Measurements from ENCODE around the gene MARCHF2. TPM values are rescaled to one million over a fixed set of nuclear protein-coding genes. Genes with fewer than 3 reads are reported as not detected.

Gene MARCHF2
- total and polyA plus RNA-seq, 2 donors (not counting 3 experiments of a cell fraction or from before 2014, with no cell fraction given) = 43.5 to 91.9 TPM

DNA sequence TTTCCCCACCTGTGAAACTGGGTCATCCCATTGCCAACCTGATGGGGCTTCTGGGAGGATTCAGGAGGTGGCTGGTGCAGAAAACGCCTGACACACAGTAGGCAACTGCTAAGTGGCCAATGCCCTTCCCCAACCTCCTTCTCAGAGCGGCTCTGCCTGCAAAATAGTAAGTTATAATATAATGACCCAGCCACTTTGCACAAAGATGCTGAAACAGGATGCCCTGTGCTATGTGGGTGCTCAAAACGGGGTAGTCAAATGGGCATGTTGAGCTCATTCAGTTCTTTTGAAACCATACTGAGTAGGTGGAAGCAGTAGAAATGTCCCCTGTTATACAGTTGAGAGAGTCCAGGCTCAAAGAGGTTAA, 507 bp downstream of the MARCHF2 start:
- H3K4me3 ChIP-seq (replicated peaks in 1 of 3; ENCODE audit: insufficient read depth in 1 of 3, low read depth in 1 of 3, low read length in 3 of 3) = peak overlapping the region; percentile 55 to 72 (median 57)
- H3K9me1 ChIP-seq (replicated peaks; ENCODE audit: control insufficient read depth, extremely low read depth, insufficient read depth, low read length) = no peaks in the 10 kb centered on the region
- no peak for FAIRE-seq
- H3K36me3 ChIP-seq (ENCODE audit: control insufficient read depth in 2 of 2, extremely low read depth in 1 of 2, insufficient read depth in 2 of 2, low read length in 2 of 2) = no peaks in the 10 kb centered on the region
- no TSS peak for BruUV-seq (replicated peaks)
- dilution Hi-C loops (cut with MboI; ENCODE audit: extremely low pct_ligation_motif_present, low sequenced_read_pairs) (no loop called here), intact Hi-C loops (cut with micrococcal nuclease) (loop anchor here (1.0 to 2.0 kb wide), 4 partner anchors 11 to 93 kb away; partner anchors contain the start of genes HNRNPM and RAB11B)
- DNase-seq (ENCODE audit: low read depth, low spot score) = no peak
- H3K27ac ChIP-seq (ENCODE audit: insufficient read depth, low read depth, low read length) = peak overlapping the region; percentile 69
- H3K4me2 ChIP-seq (ENCODE audit: insufficient read depth, low read length) = peak overlapping the region; percentile 39
- no peaks in the 10 kb centered on the region for H4K20me1 ChIP-seq (replicated peaks; ENCODE audit: control insufficient read depth, extremely low read depth, insufficient read depth, low read length)
- CTCF ChIA-PET = interaction anchor here (0.7 to 6.2 kb wide), 19 partner anchors 9 to 113 kb away, joined by 3 to 65 read pairs (median 7); partner anchors contain the start of genes HNRNPM and RAB11B
- peak overlapping the region; percentile 82 for H3K9ac ChIP-seq (replicated peaks; ENCODE audit: extremely low read depth, insufficient read depth, low read length)
- POLR2A ChIA-PET = interaction anchor here (0.6 to 2.0 kb wide), 6 partner anchors 10 to 100 kb away, joined by 3 to 11 read pairs (median 6); partner anchors contain the start of genes HNRNPM, NDUFA7, RAB11B and RPS28
- TF ChIP-seq GATA2 (IDR thresholded peaks at IDR 0.05; ENCODE audit: insufficient read depth, insufficient read length, low read depth, low read length) = no peak
- TF ChIP-seq MYC (IDR thresholded peaks at IDR 0.05; ENCODE audit: low read depth, low read length) = no peak
- H3K27me3 ChIP-seq (ENCODE audit: control insufficient read depth in 2 of 2, insufficient read depth in 2 of 2, low read length in 2 of 2) = no peaks in the 10 kb centered on the region
- H3K9me3 ChIP-seq (replicated peaks; ENCODE audit: control insufficient read depth, insufficient read depth, low read length) = no peaks in the 10 kb centered on the region
- H3K4me1 ChIP-seq (ENCODE audit: control insufficient read depth, extremely low read depth, insufficient read depth, low read length) = peaks cover 9% of the 10 kb centered on the region
- H3K79me2 ChIP-seq (ENCODE audit: control insufficient read depth, insufficient read depth, low read length) = no peaks in the 10 kb centered on the region
- H2AFZ ChIP-seq (ENCODE audit: low read depth, low read length) = peak overlapping the region; percentile 67

DNA sequence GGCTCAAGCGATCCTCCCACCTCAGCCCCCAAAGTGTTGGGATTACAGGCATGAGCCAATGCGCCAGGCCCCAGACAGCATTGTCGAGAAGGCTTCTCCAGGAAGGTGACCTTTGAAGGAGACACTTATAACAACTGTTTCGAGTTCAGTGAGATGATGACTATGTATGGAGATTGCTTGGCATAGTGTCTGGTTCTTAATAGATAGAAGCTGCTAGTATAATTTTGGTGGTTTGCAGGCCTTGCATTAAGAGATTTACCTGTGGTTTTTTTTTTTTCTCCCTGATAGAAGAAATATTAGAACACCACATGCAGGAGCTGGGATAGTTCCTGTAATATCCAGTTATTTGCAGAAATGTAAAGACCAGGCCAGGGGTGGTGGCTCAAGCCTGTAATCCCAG, 3.7 kb downstream of the MARCHF2 start:
- ChIA-PET POLR2A (interaction anchor here (0.8 kb wide), 1 partner anchor 78 kb away, joined by 4 read pairs; no protein-coding TSS in a partner anchor), CTCF (interaction anchor here (1.8 to 1.9 kb wide), 2 partner anchors 63 to 69 kb away, joined by 4 to 9 read pairs; no protein-coding TSS in a partner anchor)
- intact Hi-C loops (cut with micrococcal nuclease) (no loop called here), dilution Hi-C loops (cut with MboI; ENCODE audit: extremely low pct_ligation_motif_present, low sequenced_read_pairs) (no loop called here)
- Histone ChIP-seq H3K79me2 (ENCODE audit: control insufficient read depth, insufficient read depth, low read length) (no peaks in the 10 kb centered on the region), H2AFZ (ENCODE audit: low read depth, low read length) (no peak overlapping the region), H3K9me3 (replicated peaks; ENCODE audit: control insufficient read depth, insufficient read depth, low read length) (no peaks in the 10 kb centered on the region), H3K27ac (ENCODE audit: insufficient read depth, low read depth, low read length) (no peak overlapping the region), H4K20me1 (replicated peaks; ENCODE audit: control insufficient read depth, extremely low read depth, insufficient read depth, low read length) (no peaks in the 10 kb centered on the region), H3K9ac (replicated peaks; ENCODE audit: extremely low read depth, insufficient read depth, low read length) (no peak overlapping the region), H3K27me3 (ENCODE audit: control insufficient read depth in 2 of 2, insufficient read depth in 2 of 2, low read length in 2 of 2) (no peaks in the 10 kb centered on the region), H3K4me2 (ENCODE audit: insufficient read depth, low read length) (no peak overlapping the region), H3K4me1 (ENCODE audit: control insufficient read depth, extremely low read depth, insufficient read depth, low read length) (peaks cover 5% of the 10 kb centered on the region), H3K4me3 (replicated peaks in 1 of 3; ENCODE audit: insufficient read depth in 1 of 3, low read depth in 1 of 3, low read length in 3 of 3) (no peak overlapping the region), H3K9me1 (replicated peaks; ENCODE audit: control insufficient read depth, extremely low read depth, insufficient read depth, low read length) (no peaks in the 10 kb centered on the region), H3K36me3 (ENCODE audit: control insufficient read depth in 2 of 2, extremely low read depth in 1 of 2, insufficient read depth in 2 of 2, low read length in 2 of 2) (peaks cover 0 to 4% of the 10 kb centered on the region in 2 experiments)
- DNase-seq (ENCODE audit: low read depth, low spot score) (no peak), FAIRE-seq (no peak)
- BruUV-seq (replicated peaks) = no TSS peak
- TF ChIP-seq, protein P1, sequence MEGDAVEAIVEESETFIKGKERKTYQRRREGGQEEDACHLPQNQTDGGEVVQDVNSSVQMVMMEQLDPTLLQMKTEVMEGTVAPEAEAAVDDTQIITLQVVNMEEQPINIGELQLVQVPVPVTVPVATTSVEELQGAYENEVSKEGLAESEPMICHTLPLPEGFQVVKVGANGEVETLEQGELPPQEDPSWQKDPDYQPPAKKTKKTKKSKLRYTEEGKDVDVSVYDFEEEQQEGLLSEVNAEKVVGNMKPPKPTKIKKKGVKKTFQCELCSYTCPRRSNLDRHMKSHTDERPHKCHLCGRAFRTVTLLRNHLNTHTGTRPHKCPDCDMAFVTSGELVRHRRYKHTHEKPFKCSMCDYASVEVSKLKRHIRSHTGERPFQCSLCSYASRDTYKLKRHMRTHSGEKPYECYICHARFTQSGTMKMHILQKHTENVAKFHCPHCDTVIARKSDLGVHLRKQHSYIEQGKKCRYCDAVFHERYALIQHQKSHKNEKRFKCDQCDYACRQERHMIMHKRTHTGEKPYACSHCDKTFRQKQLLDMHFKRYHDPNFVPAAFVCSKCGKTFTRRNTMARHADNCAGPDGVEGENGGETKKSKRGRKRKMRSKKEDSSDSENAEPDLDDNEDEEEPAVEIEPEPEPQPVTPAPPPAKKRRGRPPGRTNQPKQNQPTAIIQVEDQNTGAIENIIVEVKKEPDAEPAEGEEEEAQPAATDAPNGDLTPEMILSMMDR (IDR thresholded peaks at IDR 0.05; ENCODE audit: extremely low read depth in 1 of 2, insufficient read depth in 1 of 2, low read depth in 1 of 2, low read length in 2 of 2) = no peak
- TF ChIP-seq GATA2 (IDR thresholded peaks at IDR 0.05; ENCODE audit: insufficient read depth, insufficient read length, low read depth, low read length) = no peak
- no peak for TF ChIP-seq POLR2A (IDR thresholded peaks at IDR 0.05; ENCODE audit: low read depth, low read length)
- no peak for TF ChIP-seq JUN (IDR thresholded peaks at IDR 0.05; ENCODE audit: borderline replicate concordance, insufficient read depth, insufficient read length, low read depth)
- TF ChIP-seq, protein P2, sequence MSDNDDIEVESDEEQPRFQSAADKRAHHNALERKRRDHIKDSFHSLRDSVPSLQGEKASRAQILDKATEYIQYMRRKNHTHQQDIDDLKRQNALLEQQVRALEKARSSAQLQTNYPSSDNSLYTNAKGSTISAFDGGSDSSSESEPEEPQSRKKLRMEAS (IDR thresholded peaks at IDR 0.05; ENCODE audit: insufficient read depth, insufficient read length) = no peak
- no peak for TF ChIP-seq POLR2AphosphoS5 (IDR thresholded peaks at IDR 0.05; ENCODE audit: insufficient read depth, low read depth, low read length)
- TF ChIP-seq EZH2 (IDR thresholded peaks at IDR 0.05; ENCODE audit: borderline replicate concordance, low read depth, low read length, severe bottlenecking) = no peak
- no peak for TF ChIP-seq FOS (IDR thresholded peaks at IDR 0.05; ENCODE audit: borderline replicate concordance, insufficient read depth, low read length)
